Astrocyte (in vitro differentiated cells and primary cell): ENCODE measurements around the gene RIC1. TPM values are rescaled to one million over a fixed set of nuclear protein-coding genes. Genes with fewer than 3 reads are reported as not detected.
"Not testable (repeated sequence)": the region's sequence is repeated elsewhere in the genome, so short reads cannot be mapped to it uniquely, and the experiment has no call there.

Experiments
- DNase-seq: peaks from one replicate; pipeline ENCODE4 v3.0.0-alpha.2; 2010; ENCODE audit warnings: low read depth
- FAIRE-seq: peaks from 2 replicates; lab custom pipeline; 2011; peaks lifted over from hg19 to GRCh38; lab: Jason Lieb, UNC
- H2AFZ ChIP-seq: 2 replicates; pipeline ENCODE4 v1.6.0; 2012; ENCODE audit warnings: low read depth, low read length, inconsistent platforms
- H3K27ac ChIP-seq: 2 replicates; pipeline ENCODE4 v1.5.1; 2011; ENCODE audit warnings: low read depth, low read length, inconsistent platforms
- H3K27me3 ChIP-seq: 2 replicates; pipeline ENCODE4 v1.6.0; 2011; ENCODE audit warnings: low read length, inconsistent platforms; ENCODE audit not compliant: insufficient read depth
- H3K36me3 ChIP-seq: 2 replicates; pipeline ENCODE4 v1.5.1; 2011; ENCODE audit warnings: low read length, inconsistent platforms; ENCODE audit not compliant: insufficient read depth
- H3K4me1 ChIP-seq: 2 replicates; pipeline ENCODE4 v1.5.1; 2011; ENCODE audit warnings: low read length, inconsistent platforms; ENCODE audit not compliant: insufficient read depth
- H3K4me2 ChIP-seq: 2 replicates; pipeline ENCODE4 v1.6.0; 2012; ENCODE audit warnings: low read length, inconsistent platforms
- H3K4me3 ChIP-seq: 2 replicates; pipeline ENCODE4 v1.5.1; 2011; ENCODE audit warnings: low read depth, mild to moderate bottlenecking, low read length, inconsistent platforms; ENCODE audit not compliant: insufficient read depth
- H3K79me2 ChIP-seq: 2 replicates; pipeline ENCODE4 v1.6.0; 2012; ENCODE audit warnings: mild to moderate bottlenecking, low read length, inconsistent platforms; ENCODE audit not compliant: insufficient read depth
- H3K9ac ChIP-seq: 2 replicates; pipeline ENCODE4 v1.6.0; 2012; ENCODE audit warnings: mild to moderate bottlenecking, low read length, inconsistent platforms
- H3K9me3 ChIP-seq: 2 replicates; pipeline ENCODE4 v1.5.1; 2012; ENCODE audit warnings: low read depth, mild to moderate bottlenecking, low read length, inconsistent platforms; ENCODE audit not compliant: insufficient read depth
- H4K20me1 ChIP-seq: 2 replicates; pipeline ENCODE4 v1.6.0; 2012; ENCODE audit warnings: low read length, inconsistent platforms; ENCODE audit not compliant: insufficient read depth
- H3K27ac Mint-ChIP-seq: one replicate; pipeline ENCODE4 v1.8.0; 2021; ENCODE audit warnings: mild to moderate bottlenecking, mixed read lengths; ENCODE audit not compliant: unreplicated experiment
- H3K27me3 Mint-ChIP-seq: one replicate; pipeline ENCODE4 v1.8.0; 2021; ENCODE audit warnings: low read depth, mixed read lengths; ENCODE audit not compliant: unreplicated experiment
- H3K36me3 Mint-ChIP-seq: one replicate; pipeline ENCODE4 v1.8.0; 2021; ENCODE audit warnings: low read depth, mixed read lengths; ENCODE audit not compliant: unreplicated experiment
- H3K4me1 Mint-ChIP-seq: one replicate; pipeline ENCODE4 v1.8.0; 2021; ENCODE audit warnings: low read depth, mixed read lengths; ENCODE audit not compliant: unreplicated experiment
- H3K4me3 Mint-ChIP-seq: one replicate; pipeline ENCODE4 v1.8.0; 2021; ENCODE audit warnings: mild to moderate bottlenecking, moderate library complexity, mixed read lengths; ENCODE audit not compliant: unreplicated experiment
- H3K9me3 Mint-ChIP-seq: one replicate; pipeline ENCODE4 v1.8.0; 2021; ENCODE audit warnings: mild to moderate bottlenecking, mixed read lengths; ENCODE audit not compliant: unreplicated experiment
- CTCF ChIP-seq: IDR thresholded peaks from 2 replicates; pipeline ENCODE4 v1.5.1; 2011; ENCODE audit warnings: low read depth, mild to moderate bottlenecking, inconsistent platforms, low read length, moderate library complexity; ENCODE audit not compliant: insufficient read depth
- EZH2 ChIP-seq: IDR thresholded peaks from 2 replicates; pipeline ENCODE4 v1.6.1; 2012; ENCODE audit warnings: mild to moderate bottlenecking, low read length, inconsistent platforms; ENCODE audit not compliant: insufficient read depth
- total RNA-seq: library from RNA; stranded (reverse); gene quantifications from 2 replicates; pipeline ENCODE4 v1.2.1, GENCODE V29; 2021

The RIC1 gene
- total RNA-seq, 1 donor from 2014 or later, result 53.8 TPM

- Histone ChIP-seq H2AFZ (no peak overlapping the region), H3K27me3 (no peaks in the 10 kb centered on the region), H4K20me1 (no peaks in the 10 kb centered on the region), H3K4me2 (no peak overlapping the region), H3K9ac (no peak overlapping the region), H3K9me3 (no peaks in the 10 kb centered on the region), H3K36me3 (peaks cover 2% of the 10 kb centered on the region), H3K27ac (no peak overlapping the region), H3K4me1 (peaks cover 10% of the 10 kb centered on the region), H3K79me2 (no peaks in the 10 kb centered on the region), H3K4me3 (no peak overlapping the region)
- FAIRE-seq, result no peak
- Mint-ChIP-seq H3K4me1 (peaks cover 20% of the 10 kb centered on the region), H3K27me3 (no peaks in the 10 kb centered on the region), H3K9me3 (peaks cover 6% of the 10 kb centered on the region), H3K36me3 (peaks cover 5% of the 10 kb centered on the region), H3K27ac (no peak overlapping the region), H3K4me3 (no peak overlapping the region)
- no peak for DNase-seq
- no peak for TF ChIP-seq EZH2
- TF ChIP-seq CTCF, result no peak
These were observed 48.3 kb upstream of the RIC1 start for GRCh38 chr9:5580650-5581049.

GRCh38 chr9:5581706-5582105 is 47.2 kb upstream of the RIC1 start:
- H2AFZ ChIP-seq, FAIRE-seq, H3K4me3 ChIP-seq, DNase-seq, H4K20me1 ChIP-seq, H3K79me2 ChIP-seq, H3K4me2 ChIP-seq, H3K27me3 ChIP-seq, H3K36me3 ChIP-seq, H3K36me3 Mint-ChIP-seq, H3K4me3 Mint-ChIP-seq, H3K9me3 Mint-ChIP-seq, H3K9ac ChIP-seq, H3K27ac ChIP-seq, H3K9me3 ChIP-seq, H3K27ac Mint-ChIP-seq, H3K27me3 Mint-ChIP-seq: not testable (repeated sequence)
- H3K4me1 ChIP-seq, result peaks cover 15% of the 10 kb centered on the region
- peaks cover 28% of the 10 kb centered on the region for H3K4me1 Mint-ChIP-seq

- FAIRE-seq, result no peak
- Mint-ChIP-seq H3K4me1 (peaks cover 35% of the 10 kb centered on the region), H3K36me3 (peaks cover 5% of the 10 kb centered on the region), H3K9me3 (peaks cover 6% of the 10 kb centered on the region), H3K27ac (peak overlapping the region; percentile 83), H3K27me3 (no peaks in the 10 kb centered on the region), H3K4me3 (no peak overlapping the region)
- Histone ChIP-seq H3K9me3 (no peaks in the 10 kb centered on the region), H3K4me1 (peaks cover 22% of the 10 kb centered on the region), H3K27me3 (no peaks in the 10 kb centered on the region), H4K20me1 (no peaks in the 10 kb centered on the region), H3K4me2 (peak overlapping the region; percentile 48), H3K27ac (peak overlapping the region; percentile 72), H3K4me3 (no peak overlapping the region), H3K36me3 (no peaks in the 10 kb centered on the region), H3K9ac (peak overlapping the region; percentile 54), H3K79me2 (no peaks in the 10 kb centered on the region), H2AFZ (peak overlapping the region; percentile 69)
- TF ChIP-seq CTCF (no peak), EZH2 (no peak)
- DNase-seq, result peak; percentile 75
These were observed 46.1 kb upstream of the RIC1 start for GRCh38 chr9:5582835-5583195.
